ENCODE results near the gene TLR6.

The TLR6 gene

GRCh38 chr4:38856524-38857337 is at the start of gene TLR6:
Gene TLR6, minus strand, starts transcription at chr4:38856817. Its CDS starts 27,344 bp downstream, at chr4:38829473.
- no peak for DNase-seq

- no peak for DNase-seq
Measured at GRCh38 chr4:38905652-38906385, 49.2 kb upstream of the TLR6 start.

- DNase-seq = no peak
Measured at GRCh38 chr4:38904682-38905081, 48.1 kb upstream of the TLR6 start.

- no peak for DNase-seq
Measured at GRCh38 chr4:38904090-38904666, 47.6 kb upstream of the TLR6 start.

GRCh38 chr4:38902695-38903094 is 46.1 kb upstream of the TLR6 start:
- no peak for DNase-seq

GRCh38 chr4:38902221-38902620 is 45.6 kb upstream of the TLR6 start:
- no peak for DNase-seq

GRCh38 chr4:38898245-38898644 is 41.6 kb upstream of the TLR6 start:
- DNase-seq = no peak

GRCh38 chr4:38896940-38897339 is 40.3 kb upstream of the TLR6 start:
- no peak for DNase-seq

GRCh38 chr4:38894322-38894982 is 37.8 kb upstream of the TLR6 start:
- DNase-seq = no peak

- no peak for DNase-seq
Measured at GRCh38 chr4:38891051-38891983, 34.7 kb upstream of the TLR6 start.

GRCh38 chr4:38889143-38889542 is 32.5 kb upstream of the TLR6 start:
- DNase-seq = no peak

GRCh38 chr4:38884254-38884653 is 27.6 kb upstream of the TLR6 start:
- no peak for DNase-seq

GRCh38 chr4:38876636-38877035 is 20.0 kb upstream of the TLR6 start:
- DNase-seq = no peak

GRCh38 chr4:38873290-38873944 is 16.8 kb upstream of the TLR6 start:
- DNase-seq = no peak

GRCh38 chr4:38872620-38873019 is 16.0 kb upstream of the TLR6 start:
- no peak for DNase-seq

GRCh38 chr4:38871593-38871992 is 15.0 kb upstream of the TLR6 start:
- no peak for DNase-seq

- DNase-seq = no peak
Measured at GRCh38 chr4:38870098-38870808, 13.6 kb upstream of the TLR6 start.

GRCh38 chr4:38869511-38869910 is 12.9 kb upstream of the TLR6 start:
- DNase-seq = no peak

GRCh38 chr4:38868059-38868960 is 11.7 kb upstream of the TLR6 start:
- DNase-seq = no peak
